ENCODE measurements around the gene AGBL4. TPM values are rescaled to one million over a fixed set of nuclear protein-coding genes. Genes with fewer than 3 reads are reported as not detected.

The AGBL4 gene
- total RNA-seq, 1 donor from 2014 or later, result 3.1 TPM

GRCh38 chr1:48667782-48668181 lies 1356.0 kb downstream of the AGBL4 start:
- peaks cover 12% of the 10 kb centered on the region for H3K27me3 Mint-ChIP-seq
- DNase-seq (ENCODE audit: low spot score, unreplicated experiment), result no peak
- no peak overlapping the region for H3K4me3 Mint-ChIP-seq (ENCODE audit: low read depth)
- no peak overlapping the region for H3K27ac Mint-ChIP-seq
- H3K36me3 Mint-ChIP-seq (ENCODE audit: insufficient read depth), result no peaks in the 10 kb centered on the region
- H3K9me3 Mint-ChIP-seq (ENCODE audit: low read depth), result no peaks in the 10 kb centered on the region
- no peak for TF ChIP-seq CTCF (IDR thresholded peaks at IDR 0.05; ENCODE audit: unreplicated experiment)
- peaks cover 2% of the 10 kb centered on the region for H3K4me1 Mint-ChIP-seq (ENCODE audit: low read depth)

- peaks cover 16% of the 10 kb centered on the region for H3K27me3 Mint-ChIP-seq
- no peaks in the 10 kb centered on the region for H3K36me3 Mint-ChIP-seq (ENCODE audit: insufficient read depth)
- H3K4me3 Mint-ChIP-seq (ENCODE audit: low read depth), result no peak overlapping the region
- no peak for TF ChIP-seq CTCF (IDR thresholded peaks at IDR 0.05; ENCODE audit: unreplicated experiment)
- no peak overlapping the region for H3K27ac Mint-ChIP-seq
- DNase-seq (ENCODE audit: low spot score, unreplicated experiment), result no peak
- no peaks in the 10 kb centered on the region for H3K4me1 Mint-ChIP-seq (ENCODE audit: low read depth)
- no peaks in the 10 kb centered on the region for H3K9me3 Mint-ChIP-seq (ENCODE audit: low read depth)
Measured at GRCh38 chr1:48665708-48666407, 1357.9 kb downstream of the AGBL4 start.

GRCh38 chr1:48661726-48662463 lies 1361.9 kb downstream of the AGBL4 start:
- TF ChIP-seq CTCF (IDR thresholded peaks at IDR 0.05; ENCODE audit: unreplicated experiment), result no peak
- DNase-seq (ENCODE audit: low spot score, unreplicated experiment), result no peak
- no peak overlapping the region for H3K27ac Mint-ChIP-seq
- no peak overlapping the region for H3K4me3 Mint-ChIP-seq (ENCODE audit: low read depth)
- H3K4me1 Mint-ChIP-seq (ENCODE audit: low read depth), result no peaks in the 10 kb centered on the region
- H3K36me3 Mint-ChIP-seq (ENCODE audit: insufficient read depth), result no peaks in the 10 kb centered on the region
- no peaks in the 10 kb centered on the region for H3K9me3 Mint-ChIP-seq (ENCODE audit: low read depth)
- peaks cover 14% of the 10 kb centered on the region for H3K27me3 Mint-ChIP-seq

- no peak for DNase-seq (ENCODE audit: low spot score, unreplicated experiment)
- no peak overlapping the region for H3K27ac Mint-ChIP-seq
- H3K36me3 Mint-ChIP-seq (ENCODE audit: insufficient read depth), result no peaks in the 10 kb centered on the region
- H3K27me3 Mint-ChIP-seq, result peaks cover 17% of the 10 kb centered on the region
- H3K9me3 Mint-ChIP-seq (ENCODE audit: low read depth), result no peaks in the 10 kb centered on the region
- no peak overlapping the region for H3K4me3 Mint-ChIP-seq (ENCODE audit: low read depth)
- TF ChIP-seq CTCF (IDR thresholded peaks at IDR 0.05; ENCODE audit: unreplicated experiment), result no peak
- no peaks in the 10 kb centered on the region for H3K4me1 Mint-ChIP-seq (ENCODE audit: low read depth)
Measured at GRCh38 chr1:48659801-48660200, 1364.0 kb downstream of the AGBL4 start.

GRCh38 chr1:48657413-48657812 lies 1366.3 kb downstream of the AGBL4 start:
- Mint-ChIP-seq H3K27ac (no peak overlapping the region), H3K4me3 (ENCODE audit: low read depth) (no peak overlapping the region), H3K4me1 (ENCODE audit: low read depth) (peaks cover 15% of the 10 kb centered on the region), H3K27me3 (peaks cover 11% of the 10 kb centered on the region), H3K9me3 (ENCODE audit: low read depth) (no peaks in the 10 kb centered on the region), H3K36me3 (ENCODE audit: insufficient read depth) (no peaks in the 10 kb centered on the region)
- TF ChIP-seq CTCF (IDR thresholded peaks at IDR 0.05; ENCODE audit: unreplicated experiment), result no peak
- no peak for DNase-seq (ENCODE audit: low spot score, unreplicated experiment)
